22Rv1 (cell line): Measurements from ENCODE around the gene DEF6.

ENCODE experiments used
- ZFX ChIP-seq: fragments of 450-650 bp; IDR thresholded peaks from 2 replicates; pipeline ENCODE4 v1.6.1; 2017; ENCODE audit warnings: antibody characterized with exemption, borderline replicate concordance
- TF ChIP-seq, protein P1 (sequence below): fragments of 450-650 bp; IDR thresholded peaks from 2 replicates; pipeline ENCODE4 v1.5.1; 2017; ENCODE audit warnings: mild to moderate bottlenecking

DNA sequence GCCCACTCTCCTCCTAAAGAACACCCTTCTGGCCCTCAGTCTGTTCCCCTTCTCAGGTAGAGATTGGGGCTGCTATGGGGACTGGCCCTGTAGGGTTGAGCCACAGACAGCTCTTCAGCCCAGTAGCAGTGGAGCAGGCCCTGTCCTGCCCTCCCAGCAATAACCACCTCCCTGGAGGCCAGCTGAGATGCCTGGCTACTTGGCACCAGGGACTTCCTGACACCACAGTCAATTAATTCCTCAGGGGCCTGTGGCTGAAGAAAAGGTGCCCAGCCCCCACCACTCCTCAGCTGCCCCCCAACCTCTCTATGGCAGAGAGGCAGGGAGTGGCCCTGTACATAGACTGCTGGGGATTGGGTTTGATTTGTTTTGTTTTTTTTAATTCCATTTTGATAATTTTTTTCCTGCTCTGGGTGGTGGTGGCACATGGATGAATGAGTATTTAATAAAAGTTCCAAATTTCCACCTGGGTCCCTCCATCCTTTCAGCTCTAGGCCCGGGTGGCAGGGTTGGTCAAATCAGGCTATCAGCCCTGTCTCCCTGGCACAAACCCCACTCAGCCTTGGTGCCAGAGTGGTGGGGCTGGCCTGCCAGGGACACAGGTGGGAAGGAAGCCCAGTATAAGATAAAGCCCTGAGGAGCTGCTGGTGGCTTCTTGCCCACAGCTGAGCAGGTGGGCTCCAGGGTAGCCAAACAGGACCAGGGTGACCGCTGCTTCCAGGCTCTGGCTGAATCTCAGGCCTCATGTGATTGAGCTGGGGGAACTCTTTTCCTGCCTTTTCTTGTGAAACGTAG is 1.9 kb upstream of the DEF6 start:
- TF ChIP-seq, protein P1, sequence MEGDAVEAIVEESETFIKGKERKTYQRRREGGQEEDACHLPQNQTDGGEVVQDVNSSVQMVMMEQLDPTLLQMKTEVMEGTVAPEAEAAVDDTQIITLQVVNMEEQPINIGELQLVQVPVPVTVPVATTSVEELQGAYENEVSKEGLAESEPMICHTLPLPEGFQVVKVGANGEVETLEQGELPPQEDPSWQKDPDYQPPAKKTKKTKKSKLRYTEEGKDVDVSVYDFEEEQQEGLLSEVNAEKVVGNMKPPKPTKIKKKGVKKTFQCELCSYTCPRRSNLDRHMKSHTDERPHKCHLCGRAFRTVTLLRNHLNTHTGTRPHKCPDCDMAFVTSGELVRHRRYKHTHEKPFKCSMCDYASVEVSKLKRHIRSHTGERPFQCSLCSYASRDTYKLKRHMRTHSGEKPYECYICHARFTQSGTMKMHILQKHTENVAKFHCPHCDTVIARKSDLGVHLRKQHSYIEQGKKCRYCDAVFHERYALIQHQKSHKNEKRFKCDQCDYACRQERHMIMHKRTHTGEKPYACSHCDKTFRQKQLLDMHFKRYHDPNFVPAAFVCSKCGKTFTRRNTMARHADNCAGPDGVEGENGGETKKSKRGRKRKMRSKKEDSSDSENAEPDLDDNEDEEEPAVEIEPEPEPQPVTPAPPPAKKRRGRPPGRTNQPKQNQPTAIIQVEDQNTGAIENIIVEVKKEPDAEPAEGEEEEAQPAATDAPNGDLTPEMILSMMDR = no peak
- no peak for TF ChIP-seq ZFX
